NCI-H187 treated with DMSO at 0.1 percent for 48 hours (cell line): ENCODE measurements around the gene TMEM86A.

Experiments
- DNase-seq: peaks from one replicate; lab custom pipeline; 2025; lab: John Stamatoyannopoulos, UW

Gene TMEM86A

DNA sequence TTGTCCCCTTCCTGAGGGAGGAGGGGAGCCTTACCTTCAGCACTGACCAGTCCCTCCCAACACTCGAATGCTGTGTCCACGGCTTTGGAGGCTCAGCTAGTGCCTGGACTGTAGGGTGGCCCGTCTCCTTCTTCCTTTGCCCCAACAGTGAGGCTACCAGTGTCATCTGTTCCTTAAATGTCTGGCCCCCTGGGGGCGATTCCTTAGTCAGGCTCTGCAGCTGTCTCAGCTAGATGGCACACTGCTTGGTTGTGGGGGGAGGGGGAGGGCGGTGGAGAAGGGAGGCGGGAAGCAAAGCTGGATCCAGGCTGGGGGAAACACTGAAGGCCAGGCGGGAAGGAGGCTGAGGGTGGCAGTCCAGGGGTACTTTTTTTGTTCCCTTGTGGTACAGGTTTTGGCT lies 27.5 kb downstream of the TMEM86A start, which contains the start of gene IGSF22:
TSS of gene IGSF22 (minus strand) at position 149 of the 400 bp plus-strand sequence. CDS start 1,952 bp downstream, outside the sequence.
- no peak for DNase-seq

DNA sequence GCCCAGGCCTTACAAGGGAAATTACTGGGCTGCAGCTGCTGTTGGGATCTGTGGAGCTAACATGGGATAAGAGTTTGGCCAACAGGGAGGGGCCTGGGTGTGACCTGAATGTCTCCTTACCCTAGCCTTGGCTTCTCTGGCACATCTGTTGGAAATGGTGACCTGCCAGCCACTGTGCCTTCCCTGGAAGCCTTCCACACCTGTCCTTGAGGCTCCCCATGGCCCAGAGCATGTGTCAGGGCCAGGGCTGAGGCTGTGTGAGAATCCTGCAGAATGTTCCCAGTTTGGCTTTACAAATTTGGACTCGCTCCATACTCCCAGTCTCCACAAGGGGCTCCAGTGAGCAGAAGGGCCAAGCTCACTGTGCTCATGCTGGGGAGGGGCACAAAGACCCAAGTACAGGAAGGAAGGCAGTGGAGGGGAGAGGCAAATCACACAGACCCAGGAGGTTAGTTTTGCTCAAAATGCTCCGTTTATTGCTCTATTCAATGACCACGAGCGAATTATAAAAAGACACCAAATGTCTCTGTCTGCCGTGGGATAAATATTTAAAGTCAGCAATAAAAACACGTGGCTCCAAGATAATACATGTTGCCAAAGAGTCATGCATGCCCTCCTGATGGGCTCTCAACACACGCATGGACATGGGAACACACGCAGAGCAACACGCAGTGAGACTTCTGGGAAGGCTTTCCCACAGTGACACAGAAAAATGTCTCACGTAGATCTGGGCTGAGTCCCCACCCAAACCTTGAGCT lies 29.1 kb downstream of the TMEM86A start:
- no peak for DNase-seq

DNA sequence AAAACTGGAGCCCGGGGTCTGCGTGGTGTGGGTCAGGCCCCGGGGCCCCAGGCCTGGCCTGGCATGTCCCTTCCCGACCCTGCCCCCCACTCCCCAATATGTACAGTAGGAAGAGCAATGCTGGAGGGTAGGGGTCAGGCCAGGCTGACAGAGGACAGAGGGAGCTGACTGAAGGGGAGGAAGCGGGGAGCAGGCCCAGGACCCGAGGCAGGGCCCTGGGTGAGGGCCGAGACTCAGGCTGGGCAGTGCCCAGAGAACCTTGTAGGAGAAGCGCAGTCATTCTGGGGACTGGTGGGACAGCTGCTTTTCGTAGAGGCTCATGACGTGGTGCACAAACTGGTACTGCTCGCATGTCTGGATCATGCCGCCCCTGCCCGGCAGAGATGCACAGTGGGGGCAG lies 30.1 kb downstream of the TMEM86A start:
- DNase-seq, result no peak

DNA sequence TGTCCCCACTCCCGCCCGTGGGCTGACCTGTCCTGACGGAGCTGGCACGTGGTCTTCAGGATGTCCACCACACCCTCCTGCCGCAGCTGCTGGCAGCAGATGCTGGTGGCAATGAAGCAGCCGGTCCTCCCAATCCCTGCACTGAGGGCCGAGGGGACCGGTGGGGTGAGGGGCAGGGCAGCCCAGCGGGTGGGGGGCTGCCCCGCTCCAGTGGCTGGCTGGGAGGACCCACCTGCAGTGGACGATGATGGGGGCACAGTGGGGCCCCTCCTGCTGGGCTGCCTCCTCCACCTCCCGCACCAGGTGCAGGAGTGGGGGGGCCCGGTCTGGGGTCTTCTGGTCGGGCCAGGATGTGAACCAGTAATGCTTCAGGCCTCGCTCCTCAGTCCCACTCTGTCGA lies 30.8 kb downstream of the TMEM86A start:
- no peak for DNase-seq

DNA sequence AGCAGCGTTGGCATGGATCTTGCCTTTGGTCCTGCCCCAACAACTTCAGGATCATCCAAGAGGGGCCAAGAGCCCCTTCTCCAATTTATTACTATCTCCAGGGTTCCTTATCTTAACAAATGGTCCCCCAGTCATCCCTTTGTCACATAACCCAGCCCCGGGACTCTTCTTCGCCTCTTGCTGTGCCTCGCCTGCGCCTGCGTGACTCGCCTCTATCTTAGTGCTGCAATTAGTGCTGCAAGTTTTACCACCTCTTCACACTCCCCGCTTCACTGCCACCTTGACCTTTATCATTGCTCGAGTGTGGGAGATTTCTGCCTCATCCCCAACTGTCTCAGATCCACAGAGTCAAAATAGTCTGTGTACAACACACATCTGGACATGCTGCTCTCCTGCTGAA lies 31.4 kb downstream of the TMEM86A start:
- DNase-seq, result no peak

DNA sequence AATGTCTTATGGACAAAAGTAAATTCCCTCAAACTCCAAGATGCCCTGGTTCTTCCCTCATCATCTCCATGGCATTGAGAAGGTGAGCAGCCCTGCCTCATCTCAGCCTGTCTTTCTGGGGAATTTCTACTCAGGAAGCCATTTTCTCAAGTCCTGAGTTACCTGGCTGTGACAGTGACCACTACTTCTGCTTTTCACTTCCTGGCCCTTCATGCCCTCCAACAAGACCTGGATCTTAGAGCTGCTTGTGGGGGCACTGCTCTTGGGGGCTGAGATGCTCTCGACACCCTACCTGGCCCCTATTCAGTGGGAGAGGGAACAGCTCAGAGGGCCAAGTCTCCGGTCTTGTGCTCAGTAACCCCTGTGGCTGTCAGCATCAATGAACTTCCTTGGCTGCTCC lies 32.9 kb downstream of the TMEM86A start:
- no peak for DNase-seq

DNA sequence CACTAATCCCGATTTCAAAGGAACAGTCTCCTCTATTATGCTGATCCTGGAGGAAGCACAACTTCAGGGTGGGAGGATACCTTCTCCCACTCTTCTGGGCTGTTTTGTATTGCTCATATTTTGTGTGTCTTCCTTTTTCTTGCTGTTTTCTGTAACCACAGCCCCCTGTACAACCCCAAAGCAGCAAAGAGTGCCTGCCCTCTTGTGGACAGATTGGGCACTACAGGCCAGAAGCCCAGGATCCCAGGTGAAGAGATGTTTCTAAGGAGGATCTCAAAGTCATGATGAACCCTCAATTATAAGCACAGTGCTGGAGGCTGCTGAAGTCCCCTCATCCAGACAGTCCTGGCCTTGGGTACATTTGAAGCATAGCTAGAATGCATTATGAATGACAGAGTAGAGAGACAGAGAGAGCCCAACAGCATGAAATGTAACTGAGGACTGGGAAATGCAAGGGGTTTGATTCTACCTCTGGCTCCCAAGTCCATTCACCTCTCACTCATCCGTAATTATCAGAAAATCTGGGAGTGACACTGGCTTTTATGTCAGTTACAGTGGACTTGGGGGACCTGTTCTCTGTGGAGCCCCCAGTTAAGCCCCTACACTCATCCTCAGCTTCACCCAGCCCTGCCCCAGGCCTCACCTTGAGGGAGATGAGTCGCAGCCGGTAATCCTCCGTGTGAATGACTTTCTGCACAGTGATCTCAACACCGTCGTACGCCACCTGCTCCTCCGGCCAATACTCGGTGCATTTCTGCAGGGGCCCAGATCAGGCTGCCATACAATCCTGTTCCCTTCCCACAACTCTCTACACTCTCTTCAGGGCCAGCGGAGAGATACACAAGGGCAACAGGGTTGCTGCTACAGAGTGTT lies 33.6 kb downstream of the TMEM86A start:
- no peak for DNase-seq

DNA sequence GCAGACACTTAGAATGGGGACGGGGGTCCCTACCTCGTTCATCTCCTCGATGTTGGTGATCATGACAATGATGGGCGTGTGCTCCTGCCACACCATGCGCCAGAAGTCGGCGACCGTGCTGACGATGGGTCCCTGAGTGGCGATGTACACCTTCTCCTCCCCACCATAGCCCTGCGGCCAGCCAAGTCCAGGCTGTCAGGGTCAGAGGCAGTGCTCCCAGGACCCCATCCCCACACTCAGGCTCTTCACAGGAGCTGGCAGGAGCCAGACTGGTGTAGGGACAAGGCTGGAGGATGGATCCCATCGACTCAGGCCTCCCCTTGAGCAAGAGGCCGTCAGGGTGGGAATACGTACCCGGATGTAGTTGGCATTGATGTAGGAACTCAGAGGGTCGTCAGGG lies 34.6 kb downstream of the TMEM86A start:
- DNase-seq, result no peak

DNA sequence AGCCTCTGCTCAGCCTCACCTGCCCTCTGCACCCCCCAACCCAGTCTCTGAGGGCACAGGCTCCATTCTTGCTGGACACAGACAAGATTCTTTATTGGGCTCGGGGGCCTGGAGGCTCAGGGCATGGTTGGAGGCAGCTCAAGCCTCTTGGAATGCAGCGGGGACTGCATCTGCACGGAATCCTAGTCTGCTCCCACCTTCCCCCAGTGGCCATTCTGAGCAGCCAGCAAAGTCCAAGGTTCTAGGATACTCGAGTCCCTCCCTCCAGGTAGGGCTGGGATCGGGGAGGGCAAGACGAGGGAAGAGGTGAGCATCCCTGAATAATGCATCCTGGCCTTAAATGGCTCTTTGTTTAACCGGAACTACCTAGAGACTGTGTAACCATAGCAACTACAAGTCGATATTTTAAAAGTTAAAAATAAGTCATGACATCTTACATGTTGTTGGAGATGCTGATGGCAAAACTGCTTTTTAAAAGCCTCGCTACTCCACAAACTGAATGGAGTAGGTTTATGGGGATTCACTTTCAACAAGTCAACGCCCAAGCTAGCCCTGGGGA lies 38.1 kb downstream of the TMEM86A start:
- DNase-seq, result no peak

DNA sequence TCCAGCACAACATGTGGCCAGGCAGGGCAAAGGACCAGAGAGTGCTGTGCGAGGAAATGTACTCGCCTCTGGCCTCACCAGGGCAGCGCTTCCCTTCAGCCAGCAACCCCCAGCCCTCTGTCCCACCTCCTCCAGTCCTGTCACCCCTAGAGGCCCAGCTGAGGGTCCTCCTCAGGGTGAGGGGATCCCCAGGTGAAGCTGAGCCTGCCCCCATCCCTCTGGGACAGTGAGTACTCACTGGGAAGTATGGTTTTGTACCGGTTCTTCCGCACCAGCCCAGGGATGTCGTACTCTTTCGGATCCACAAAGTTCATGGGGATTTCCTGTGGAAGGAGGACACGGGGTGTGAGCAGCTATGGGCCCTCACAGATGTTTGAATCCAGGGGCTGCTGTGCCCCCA lies 39.1 kb downstream of the TMEM86A start:
- no peak for DNase-seq

DNA sequence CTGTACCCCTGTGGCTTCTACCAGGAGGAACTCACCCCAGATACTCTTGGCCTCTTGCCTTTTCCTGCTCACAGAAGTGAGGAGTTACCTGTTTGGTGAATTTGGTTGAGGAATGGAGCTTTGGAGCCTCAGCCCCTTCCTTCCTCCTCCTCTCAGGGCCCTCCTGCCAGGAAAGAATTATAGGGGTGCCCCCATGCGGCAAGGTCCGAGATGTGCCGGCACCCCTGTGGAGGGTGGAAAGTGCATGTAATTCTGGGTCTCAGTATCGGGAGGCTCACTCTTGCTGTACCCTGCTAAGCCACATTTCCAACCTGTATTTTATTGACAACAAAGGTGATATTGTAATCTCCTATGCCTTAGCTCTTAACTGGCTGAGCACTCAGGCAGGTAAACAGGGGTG lies 41.1 kb downstream of the TMEM86A start:
- DNase-seq, result no peak

DNA sequence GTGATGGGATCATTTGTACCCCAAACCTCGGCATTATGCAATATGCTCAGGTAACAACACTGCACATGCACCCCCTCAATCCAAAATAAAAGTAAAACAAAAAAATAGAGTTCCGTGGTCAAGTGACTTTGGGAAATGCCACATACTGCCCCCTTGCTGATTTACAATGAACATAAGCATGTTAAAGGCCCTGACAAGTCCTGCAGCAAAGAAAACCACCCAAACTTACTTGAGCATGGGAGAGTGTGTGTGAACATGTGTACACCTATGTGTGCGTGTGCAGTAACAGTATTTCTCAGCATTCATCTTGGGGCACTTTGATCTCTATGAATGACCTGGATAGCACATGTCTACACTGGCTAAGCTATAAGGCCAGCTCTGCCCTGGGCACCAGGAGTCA lies 43.2 kb downstream of the TMEM86A start:
- no peak for DNase-seq

DNA sequence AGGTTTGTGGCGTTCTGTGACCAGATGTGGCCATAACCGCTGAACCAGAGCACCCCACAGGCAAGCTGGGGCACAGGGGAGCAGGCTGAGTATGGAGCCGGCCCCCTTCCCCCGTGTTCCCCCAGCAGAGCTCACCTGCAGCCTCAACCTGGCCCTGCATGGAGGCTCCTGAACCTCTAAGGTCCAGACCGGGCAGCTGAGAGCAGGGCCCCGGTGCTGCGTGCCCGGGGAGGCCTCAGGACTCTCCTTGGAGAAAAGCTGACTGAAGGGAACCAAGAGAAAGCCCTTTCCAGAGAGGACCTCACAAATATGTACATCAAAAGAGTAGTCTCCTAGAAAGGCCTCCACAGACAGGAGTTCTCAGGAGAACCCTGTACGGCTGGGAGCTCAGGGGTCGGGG lies 44.8 kb downstream of the TMEM86A start:
- DNase-seq, result no peak

DNA sequence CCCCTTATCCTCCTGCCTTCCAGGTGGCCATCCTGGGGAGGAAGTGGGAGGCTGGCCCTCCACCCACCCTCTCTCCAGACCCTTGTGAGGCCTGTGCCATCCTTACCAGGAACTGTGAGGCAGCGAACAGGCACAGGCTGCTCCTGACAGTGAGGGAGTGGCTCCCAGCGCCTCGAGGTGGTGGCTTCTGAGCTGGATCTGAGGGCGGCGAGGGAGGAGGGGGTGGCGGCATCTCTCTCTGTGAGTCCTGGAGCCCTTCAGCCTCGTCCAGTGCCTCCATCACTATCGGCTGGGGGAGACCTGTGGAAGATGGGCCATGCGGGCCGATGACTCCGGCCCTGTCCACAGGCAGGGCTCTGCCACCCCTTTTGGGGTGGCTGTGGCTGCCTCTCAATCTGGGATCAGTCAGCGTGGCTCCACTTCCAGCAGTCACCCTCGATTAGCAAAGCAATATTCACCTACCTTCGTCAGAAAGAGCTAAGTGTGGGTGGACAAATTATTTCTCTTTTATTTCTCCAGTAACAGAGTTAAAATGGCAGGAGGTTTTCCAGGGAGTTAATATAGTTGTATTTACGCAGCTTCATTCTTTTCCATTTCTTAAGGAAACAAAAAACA lies 45.4 kb downstream of the TMEM86A start:
- no peak for DNase-seq

DNA sequence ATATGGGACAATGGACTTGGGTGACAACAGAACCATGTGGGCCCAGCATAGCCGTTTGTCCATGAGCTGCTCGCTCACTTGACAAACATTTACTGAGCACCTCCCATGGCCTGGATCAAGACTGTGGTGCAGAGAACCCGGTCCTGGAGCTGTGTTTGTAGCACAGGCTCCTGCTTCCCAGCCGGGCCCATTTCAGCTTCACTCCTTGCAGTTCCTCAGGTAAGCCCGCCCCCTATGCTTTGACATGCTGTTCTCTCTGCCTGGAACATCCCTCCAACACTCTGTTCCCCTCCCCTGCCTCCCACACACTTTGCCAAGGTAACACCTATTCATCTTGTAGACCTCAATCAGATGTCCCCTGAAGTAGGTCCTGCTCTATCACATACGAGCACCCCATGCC lies 46.7 kb downstream of the TMEM86A start:
- no peak for DNase-seq

DNA sequence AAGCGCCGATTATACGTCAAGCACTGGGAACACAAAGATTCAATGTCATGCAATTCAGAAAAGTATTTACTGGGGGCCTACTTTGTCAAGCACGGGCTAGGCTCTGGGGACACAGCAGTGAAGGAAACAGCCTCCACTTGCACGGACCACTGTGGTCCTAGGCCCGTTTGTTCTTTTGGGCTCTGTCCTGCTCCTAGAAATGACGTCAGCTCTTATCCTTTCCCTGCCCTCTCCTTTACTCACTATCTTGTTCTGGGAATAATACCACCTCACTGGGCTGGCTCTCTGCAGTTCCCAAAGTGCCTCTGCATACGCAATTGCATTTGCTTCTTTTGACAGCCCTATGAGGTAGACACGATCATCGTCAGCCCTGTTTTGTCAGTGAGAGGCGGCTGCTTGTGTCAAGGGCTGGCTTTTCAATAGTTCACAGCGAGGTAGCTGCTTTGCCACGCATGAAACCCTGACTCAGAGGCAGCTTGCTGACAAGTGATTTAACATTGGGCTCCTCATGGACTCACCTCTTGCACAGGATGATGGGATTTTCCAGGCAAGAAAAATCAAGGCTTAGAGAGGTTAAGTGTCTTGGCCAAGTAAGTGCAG lies 50.3 kb downstream of the TMEM86A start:
- no peak for DNase-seq

DNA sequence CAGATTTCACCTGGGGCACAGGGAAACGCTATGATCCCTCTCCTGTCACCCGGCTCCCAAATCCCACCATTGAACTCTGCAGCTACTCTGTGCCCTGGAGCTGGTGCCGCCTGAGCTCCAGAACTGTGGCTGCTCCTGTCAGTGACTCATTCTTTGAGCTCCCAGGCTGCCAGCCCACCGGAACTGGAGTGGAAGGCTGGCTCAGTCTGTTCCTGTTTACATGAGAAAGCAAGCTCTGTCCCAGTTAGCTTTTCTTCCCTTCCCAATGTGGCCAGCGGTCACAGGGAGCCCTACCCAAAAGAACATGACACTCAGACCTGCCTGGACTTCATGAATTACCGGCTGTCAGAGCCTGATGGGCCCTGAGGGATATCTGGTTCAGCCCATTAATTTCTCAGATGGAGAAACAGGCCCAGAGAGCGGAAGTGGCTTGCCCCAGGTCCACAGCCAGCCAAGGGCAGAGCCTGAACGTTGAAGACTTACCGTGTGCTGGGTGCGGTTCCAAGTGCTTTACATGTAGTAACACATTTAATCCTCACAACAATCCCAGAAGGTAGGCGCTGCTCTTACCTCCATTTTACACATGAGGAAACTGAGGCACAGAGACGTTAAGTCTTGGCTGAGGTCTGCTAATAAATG lies 51.2 kb downstream of the TMEM86A start:
- DNase-seq, result no peak

DNA sequence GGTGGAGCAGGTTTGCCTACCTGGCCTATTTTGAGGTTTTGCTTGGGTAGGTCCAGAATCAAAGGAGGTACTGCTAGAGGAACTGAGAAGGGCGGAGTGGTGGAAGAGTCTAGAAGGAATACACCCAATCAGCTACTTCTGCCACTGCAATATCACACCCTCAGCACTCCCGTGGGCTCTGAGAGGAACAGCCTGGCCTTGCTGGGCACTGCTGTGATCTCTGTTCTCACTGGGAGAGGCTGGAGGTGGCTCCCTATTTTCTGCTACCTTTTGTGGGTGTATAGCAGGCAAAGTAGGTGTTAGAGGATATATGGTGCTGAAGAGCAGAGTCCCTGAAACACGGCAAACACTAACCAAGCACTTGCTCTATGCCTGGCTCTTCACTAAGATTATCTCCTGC lies 52.4 kb downstream of the TMEM86A start:
- no peak for DNase-seq

DNA sequence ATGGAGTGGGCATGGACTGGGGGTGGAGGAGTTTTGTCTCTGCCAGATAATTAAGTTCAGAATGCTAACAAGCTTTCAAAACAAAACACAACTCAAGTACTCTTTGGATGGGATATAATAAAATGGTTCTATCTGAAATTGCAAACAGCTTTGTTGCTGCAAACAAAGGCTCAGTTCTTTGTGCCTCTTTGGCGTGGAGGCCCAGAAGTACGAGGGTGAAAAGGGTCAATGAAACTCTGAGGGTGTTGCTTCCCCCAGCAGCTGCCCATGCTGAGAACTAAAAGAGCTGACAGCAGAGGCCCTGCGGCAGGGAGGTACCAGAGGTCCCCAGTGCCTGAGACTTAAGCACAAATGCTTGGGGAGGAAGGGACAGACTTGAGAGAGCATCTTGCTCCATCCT lies 53.9 kb downstream of the TMEM86A start:
- DNase-seq, result no peak

DNA sequence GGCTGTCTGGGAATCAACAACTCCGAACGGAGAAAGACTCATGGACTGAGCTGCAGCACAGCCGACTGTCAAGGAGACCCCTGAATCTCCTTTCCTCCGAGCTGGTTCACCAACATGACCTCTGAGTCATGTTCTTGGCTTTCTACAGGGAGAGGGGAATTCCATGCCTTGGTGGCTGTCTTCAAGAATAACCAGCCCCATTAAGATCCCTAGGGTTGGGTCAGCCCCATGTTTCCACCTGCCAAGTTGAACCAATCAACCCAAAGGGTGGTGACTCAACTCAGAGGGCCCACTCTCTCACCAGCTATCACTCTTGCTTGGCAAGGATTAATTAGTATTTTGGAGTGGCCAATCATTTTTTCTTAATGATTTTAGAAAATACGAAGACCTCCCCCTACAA lies 55.7 kb downstream of the TMEM86A start:
- DNase-seq, result no peak
